ENCODE results near the gene CLSTN1.
"Not testable (repeated sequence)": the region's sequence is repeated elsewhere in the genome, so short reads cannot be mapped to it uniquely, and the experiment has no call there.

The CLSTN1 gene

GRCh38 chr1:9717193-9718005 lies 106.4 kb downstream of the CLSTN1 start:
- no peak overlapping the region for H3K4me3 ChIP-seq (ENCODE audit: low read depth, low read length)
- no peak for TF ChIP-seq CTCF (IDR thresholded peaks at IDR 0.05; ENCODE audit: insufficient read depth, low read length, missing control alignments)
- POLR2A ChIA-PET, result no interaction called here

GRCh38 chr1:9716404-9717192 lies 107.2 kb downstream of the CLSTN1 start:
- ChIA-PET POLR2A (no interaction called here), CTCF (interaction anchor here (1.0 to 2.9 kb wide), 6 partner anchors 9 to 128 kb away, joined by 3 to 15 read pairs (median 8); partner anchors contain the start of gene TMEM201)
- no peak for DNase-seq (ENCODE audit: low read depth, low spot score)
- TF ChIP-seq CTCF (IDR thresholded peaks at IDR 0.05; ENCODE audit: insufficient read depth, low read length, missing control alignments), result no peak
- no peak overlapping the region for H3K4me3 ChIP-seq (ENCODE audit: low read depth, low read length)

More at GRCh38 chr1:9717193-9718005, 106.4 kb downstream of the CLSTN1 start:
- DNase-seq (ENCODE audit: low read depth, low spot score), result no peak
- CTCF ChIA-PET, result interaction anchor here (1.0 to 2.9 kb wide), 3 partner anchors 8 to 91 kb away, joined by 5 to 15 read pairs (median 14); no protein-coding TSS in a partner anchor

GRCh38 chr1:9715536-9716226 lies 108.1 kb downstream of the CLSTN1 start:
- CTCF ChIA-PET, result interaction anchor here (1.3 to 2.9 kb wide), 6 partner anchors 10 to 153 kb away, joined by 3 to 15 read pairs (median 8); partner anchors contain the start of gene TMEM201
- no peak for DNase-seq (ENCODE audit: low read depth, low spot score)

GRCh38 chr1:9714257-9714718 lies 109.5 kb downstream of the CLSTN1 start:
- TF ChIP-seq CTCF (IDR thresholded peaks at IDR 0.05; ENCODE audit: insufficient read depth, low read length, missing control alignments), result no peak
- H3K4me3 ChIP-seq (ENCODE audit: low read depth, low read length), result no peak overlapping the region
- DNase-seq (ENCODE audit: low read depth, low spot score), result no peak
- ChIA-PET CTCF (interaction anchor here (1.0 to 1.9 kb wide), 2 partner anchors 12 to 154 kb away, joined by 4 to 7 read pairs; no protein-coding TSS in a partner anchor), POLR2A (no interaction called here)

More at GRCh38 chr1:9715536-9716226, 108.1 kb downstream of the CLSTN1 start:
- POLR2A ChIA-PET, result no interaction called here
- H3K4me3 ChIP-seq (ENCODE audit: low read depth, low read length), result no peak overlapping the region
- TF ChIP-seq CTCF (IDR thresholded peaks at IDR 0.05; ENCODE audit: insufficient read depth, low read length, missing control alignments), result no peak

- CTCF ChIA-PET, result interaction anchor here (1.1 to 2.1 kb wide), 2 partner anchors 9 kb away, joined by 3 to 9 read pairs; no protein-coding TSS in a partner anchor
- POLR2A ChIA-PET; DNase-seq (ENCODE audit: low read depth, low spot score): not testable (repeated sequence)
Measured at GRCh38 chr1:9712767-9713166, 111.0 kb downstream of the CLSTN1 start.

GRCh38 chr1:9711466-9712020 lies 112.2 kb downstream of the CLSTN1 start:
- POLR2A ChIA-PET, result no interaction called here
- DNase-seq (ENCODE audit: low read depth, low spot score), result no peak
- no peak overlapping the region for H3K4me3 ChIP-seq (ENCODE audit: low read depth, low read length)
- CTCF ChIA-PET, result interaction anchor here (2.1 to 3.2 kb wide), 2 partner anchors 8 to 12 kb away, joined by 9 to 13 read pairs; no protein-coding TSS in a partner anchor
- no peak for TF ChIP-seq CTCF (IDR thresholded peaks at IDR 0.05; ENCODE audit: insufficient read depth, low read length, missing control alignments)

More at GRCh38 chr1:9712767-9713166, 111.0 kb downstream of the CLSTN1 start:
- not testable (repeated sequence) for H3K4me3 ChIP-seq (ENCODE audit: low read depth, low read length)
